HCT116 (cell line): ENCODE data around the gene ATP10B. TPM values are rescaled to one million over a fixed set of nuclear protein-coding genes. Genes with fewer than 3 reads are reported as not detected.

ENCODE experiments used
- ATAC-seq: fragments of 200-7000 bp; cut with Tn5 transposase; 2 replicates; pipeline ENCODE4 v1.9.1; 2020; ENCODE audit warnings: mild to moderate bottlenecking, moderate library complexity
- BruUV-seq: library from RNA; stranded (reverse); fragments of 400-500 nt; replicated peaks from 2 replicates; lab custom pipeline; 2021; lab: Mats Ljungman, UMichigan
- CTCF ChIA-PET: fragments of 300-600 bp; sonication (Branson Sonifier 250); formaldehyde crosslinking; loops from one replicate; lab custom pipeline; 2021; ENCODE audit warnings: antibody characterized with exemption; lab: Charles Lee
- POLR2A ChIA-PET: fragments of 300-600, 350-600 bp; sonication (Branson Sonifier 250); formaldehyde crosslinking; loops from one replicate; lab custom pipeline; 2021; ENCODE audit warnings: antibody characterized with exemption; lab: Charles Lee
- RAD21 ChIA-PET, 2 experiments: fragments of 300-600 bp; sonication (Branson Sonifier 250); formaldehyde crosslinking; loops; one replicate each; lab custom pipeline; 2023; ENCODE audit warnings: low total read pairs in 2 of 2; ENCODE audit not compliant: uncharacterized antibody in 2 of 2, unreplicated experiment in 2 of 2, low non-redundant PET in 1 of 2; lab: Charles Lee
- DNase-seq: peaks from one replicate; pipeline ENCODE4 v3.0.0-alpha.2; 2010; ENCODE audit warnings: low read depth, low spot score
- H2AFZ ChIP-seq: fragments of 200-600 bp; shearing (Covaris generic), sonication (generic); 2 replicates; pipeline ENCODE4 v1.6.1; 2017; ENCODE audit warnings: low read depth, mixed run types, mixed read lengths, antibody characterized with exemption, low read length; ENCODE audit not compliant: poor library complexity, severe bottlenecking
- H3K27ac ChIP-seq: 2 replicates; pipeline ENCODE4 v1.5.1; 2012; ENCODE audit warnings: low read depth, low read length
- H3K27me3 ChIP-seq: fragments of 200-600 bp; sonication (generic); 2 replicates; pipeline ENCODE4 v1.6.1; 2016; ENCODE audit warnings: mixed run types, low read length, mixed read lengths; ENCODE audit not compliant: insufficient read depth
- H3K36me3 ChIP-seq, 2 experiments: fragments of 200-500 bp in 1 of 2; fragments of 200-600 bp in 1 of 2; sonication (Bioruptor generic) in 1 of 2; sonication (generic) in 1 of 2; 2 replicates each; pipeline versions ENCODE4 v1.5.1 to v1.6.1; 2014 to 2016; ENCODE audit warnings: low read length in 2 of 2, inconsistent platforms in 1 of 2, mixed read lengths in 1 of 2, mixed run types in 1 of 2; ENCODE audit not compliant: insufficient read depth in 2 of 2, control insufficient read depth in 1 of 2
- H3K4me1 ChIP-seq, 2 experiments: fragments of 200-600 bp in 1 of 2; sonication (generic) in 1 of 2; 2 replicates each; pipeline versions ENCODE4 v1.5.1 to v1.6.1; 2012 to 2017; ENCODE audit warnings: low read length in 2 of 2, inconsistent platforms in 1 of 2, mild to moderate bottlenecking in 1 of 2, mixed read lengths in 1 of 2, mixed run types in 1 of 2, moderate library complexity in 1 of 2; ENCODE audit not compliant: insufficient read depth in 2 of 2, control insufficient read depth in 1 of 2
- H3K4me2 ChIP-seq: fragments of 200-600 bp; sonication (generic); 2 replicates; pipeline ENCODE4 v1.6.1; 2017; ENCODE audit warnings: mixed run types, low read length, mixed read lengths
- H3K4me3 ChIP-seq, 2 experiments: fragments of 200-600 bp in 1 of 2; sonication (generic) in 1 of 2; replicated peaks in 1 of 2; 2 replicates each; pipeline ENCODE4 v1.5.1; 2011 to 2016; ENCODE audit warnings: low read length in 2 of 2, control low read depth in 1 of 2, low read depth in 1 of 2, mild to moderate bottlenecking in 1 of 2, mixed read lengths in 1 of 2, mixed run types in 1 of 2
- H3K79me2 ChIP-seq: fragments of 200-600 bp; sonication (generic); 2 replicates; pipeline ENCODE4 v1.6.1; 2017; ENCODE audit warnings: mild to moderate bottlenecking, mixed run types, low read length, moderate library complexity, mixed read lengths; ENCODE audit not compliant: insufficient read depth
- H3K9ac ChIP-seq: fragments of 200-600 bp; sonication (generic); 2 replicates; pipeline ENCODE4 v1.6.1; 2016; ENCODE audit warnings: low read length, mixed read lengths
- H3K9me2 ChIP-seq: fragments of 200-600 bp; sonication (generic), shearing (Covaris generic); 2 replicates; pipeline ENCODE4 v1.6.1; 2017; ENCODE audit warnings: mixed run types, mild to moderate bottlenecking, moderate library complexity; ENCODE audit not compliant: insufficient read depth
- H3K9me3 ChIP-seq, 2 experiments: fragments of 200-500 bp in 1 of 2; fragments of 200-600 bp in 1 of 2; sonication (Bioruptor generic) in 1 of 2; sonication (generic) in 1 of 2; 2 replicates each; pipeline ENCODE4 v1.6.1; 2014 to 2017; ENCODE audit warnings: low read length in 2 of 2, mixed read lengths in 2 of 2, inconsistent platforms in 1 of 2, low read depth in 1 of 2, mild to moderate bottlenecking in 1 of 2, mixed run types in 1 of 2, moderate library complexity in 1 of 2; ENCODE audit not compliant: control insufficient read depth in 1 of 2, insufficient read depth in 1 of 2
- H4K20me1 ChIP-seq: fragments of 200-600 bp; sonication (generic), shearing (Covaris generic); 2 replicates; pipeline ENCODE4 v1.6.1; 2017; ENCODE audit warnings: mixed run types, mild to moderate bottlenecking, moderate library complexity; ENCODE audit not compliant: insufficient read depth
- CEBPB ChIP-seq: IDR thresholded peaks from 2 replicates; pipeline ENCODE4 v1.6.1; 2012; ENCODE audit warnings: low read depth
- EGR1 ChIP-seq: IDR thresholded peaks from 2 replicates; pipeline ENCODE4 v1.6.1; 2012; ENCODE audit warnings: low read depth
- EZH2 ChIP-seq: fragments of 200-600 bp; sonication (generic); IDR thresholded peaks from 2 replicates; pipeline ENCODE4 v1.6.1; 2017; ENCODE audit warnings: antibody characterized with exemption, mixed run types
- EZH2phosphoT487 ChIP-seq: fragments of 200-600 bp; IDR thresholded peaks from 2 replicates; pipeline ENCODE4 v1.6.1; 2018; ENCODE audit warnings: antibody characterized with exemption, borderline replicate concordance
- JUND ChIP-seq: IDR thresholded peaks from 2 replicates; pipeline ENCODE4 v1.6.1; 2012
- POLR2AphosphoS5 ChIP-seq: IDR thresholded peaks from 2 replicates; pipeline ENCODE4 v1.6.1; 2011; ENCODE audit warnings: mild to moderate bottlenecking, low read depth, low read length, moderate library complexity
- RAD21 ChIP-seq: IDR thresholded peaks from 2 replicates; pipeline ENCODE4 v1.6.1; 2012; ENCODE audit warnings: low read depth, mild to moderate bottlenecking
- REST ChIP-seq: IDR thresholded peaks from 2 replicates; pipeline ENCODE4 v1.6.1; 2012; ENCODE audit warnings: low read depth
- SIN3A ChIP-seq: IDR thresholded peaks from 2 replicates; pipeline ENCODE4 v1.6.1; 2012; ENCODE audit warnings: low read depth
- SP1 ChIP-seq: IDR thresholded peaks from 2 replicates; pipeline ENCODE4 v1.6.1; 2012; ENCODE audit warnings: low read depth
- SRF ChIP-seq: IDR thresholded peaks from 2 replicates; pipeline ENCODE4 v1.6.1; 2012; ENCODE audit warnings: low read depth
- TCF7L2 ChIP-seq: IDR thresholded peaks from 2 replicates; pipeline ENCODE4 v1.7.0; 2011; ENCODE audit warnings: borderline replicate concordance, inconsistent platforms; ENCODE audit not compliant: insufficient read depth, insufficient read length; ENCODE audit errors: extremely low read depth
- ZFX ChIP-seq: fragments of 450-650 bp; IDR thresholded peaks from 2 replicates; pipeline ENCODE4 v1.6.1; 2017
- intact Hi-C: fragments of 100-400 bp; cut with micrococcal nuclease; formaldehyde crosslinking; loops from 2 replicates; pipeline ENCODE4 v1.10.0; 2022
- total RNA-seq: library from RNA; stranded (reverse); gene quantifications from one replicate; pipeline ENCODE4 v1.2.1, GENCODE V29; 2021; ENCODE audit not compliant: unreplicated experiment

ATP10B gene
- total RNA-seq, 1 experiment from 2014 or later = 0.07 TPM

GRCh38 chr5:160767062-160767461 lies 84.9 kb downstream of the ATP10B start:
- no peak overlapping the region for H2AFZ ChIP-seq
- POLR2A ChIA-PET = no interaction called here
- ATAC-seq (no peak), DNase-seq (no peak)
- H3K9ac ChIP-seq = no peak overlapping the region
- no peak for TF ChIP-seq REST
- TF ChIP-seq POLR2AphosphoS5 = no peak
- TF ChIP-seq EZH2 = no peak
- no peak for TF ChIP-seq SRF
- no peak for TF ChIP-seq EGR1
- no peak for TF ChIP-seq SIN3A
- TF ChIP-seq CEBPB = no peak
- no peak for TF ChIP-seq TCF7L2
- no peak for TF ChIP-seq RAD21
- TF ChIP-seq ZFX = no peak
- no peak for TF ChIP-seq SP1
- no peak for TF ChIP-seq EZH2phosphoT487
- no peak for TF ChIP-seq JUND
- CTCF ChIA-PET = no interaction called here
- RAD21 ChIA-PET = no interaction called here
- BruUV-seq = no TSS peak
- intact Hi-C loops = no loop called here
- no peaks in the 10 kb centered on the region for H3K27me3 ChIP-seq
- H3K4me2 ChIP-seq = no peak overlapping the region
- H3K9me3 ChIP-seq = no peaks in the 10 kb centered on the region
- no peak overlapping the region for H3K4me3 ChIP-seq
- no peaks in the 10 kb centered on the region for H3K79me2 ChIP-seq
- H3K36me3 ChIP-seq = no peaks in the 10 kb centered on the region
- H3K27ac ChIP-seq = no peak overlapping the region
- H4K20me1 ChIP-seq = no peaks in the 10 kb centered on the region
- H3K9me2 ChIP-seq = no peaks in the 10 kb centered on the region
- H3K4me1 ChIP-seq = no peaks in the 10 kb centered on the region
